ENCODE data around the gene SLC11A1. TPM values are rescaled to one million over a fixed set of nuclear protein-coding genes. Genes with fewer than 3 reads are reported as not detected.

Gene SLC11A1
- total RNA-seq, 1 experiment from 2014 or later: 0.03 TPM

- H3K9me3 ChIP-seq: no peaks in the 10 kb centered on the region
- peak overlapping the region; percentile 97 for H3K4me3 ChIP-seq
- peak; percentile 89 for DNase-seq
Measured at GRCh38 chr2:218397820-218398436, 15.9 kb downstream of the SLC11A1 start.

DNA sequence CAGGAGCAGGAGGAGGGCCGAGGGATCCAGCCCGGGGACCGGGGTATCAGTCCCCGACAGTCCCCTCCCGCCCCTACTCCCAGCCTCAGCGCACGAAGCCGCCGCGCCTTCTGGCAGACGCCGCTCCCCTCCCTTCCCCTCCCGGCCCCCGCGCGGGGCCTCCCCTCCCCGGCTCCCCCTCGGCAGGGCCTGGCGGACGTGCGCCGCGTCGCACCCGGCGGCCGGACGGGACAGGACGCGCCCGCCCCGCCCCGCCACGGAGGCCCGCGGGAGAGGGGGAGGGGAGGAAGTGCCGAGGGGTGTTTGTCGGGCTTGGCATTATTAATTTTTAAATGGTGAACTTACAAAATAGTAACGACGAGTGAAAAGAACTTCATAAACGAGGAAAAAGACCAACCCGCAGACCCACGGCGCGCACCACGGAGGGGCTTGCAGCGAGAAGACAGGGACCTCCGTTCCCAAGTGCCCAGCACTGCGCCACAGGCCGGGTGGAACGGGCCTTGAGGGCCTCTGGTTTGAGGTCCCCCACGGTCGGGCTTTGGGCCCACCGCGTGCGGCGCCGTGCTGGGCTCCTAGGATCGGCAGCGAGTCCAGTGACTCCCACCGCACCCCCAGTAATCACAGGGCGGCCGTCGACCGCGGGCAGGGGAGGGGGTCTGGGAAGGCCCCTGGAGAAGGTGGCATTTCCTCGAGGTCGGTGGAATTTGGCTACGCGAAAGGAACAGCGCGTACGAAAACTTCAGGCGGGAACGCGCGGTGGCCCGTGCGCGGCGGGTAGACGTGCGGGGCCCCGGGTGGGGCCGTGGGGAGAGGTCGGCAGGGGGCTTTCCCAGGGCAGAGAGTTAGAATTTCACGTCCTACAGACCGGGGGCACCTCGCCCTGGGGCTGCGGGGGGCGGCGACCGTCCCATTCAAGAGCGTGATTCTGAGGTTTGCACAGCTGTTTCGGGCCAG, 16.6 kb downstream of the SLC11A1 start:
- peak; percentile 86 for DNase-seq

More at GRCh38 chr2:218397820-218398436, 15.9 kb downstream of the SLC11A1 start:
- Histone ChIP-seq H3K36me3 (peaks cover 19% of the 10 kb centered on the region), H3K27me3 (no peaks in the 10 kb centered on the region)

GRCh38 chr2:218399391-218400166, 17.5 kb downstream of the SLC11A1 start, which contains the start of gene CTDSP1:
Gene CTDSP1 (plus strand): TSS chr2:218399868. CDS start chr2:218400091, 223 bp downstream.
- no peaks in the 10 kb centered on the region for H3K27me3 ChIP-seq
- peak; percentile 97 for DNase-seq
- H3K36me3 ChIP-seq: peaks cover 33% of the 10 kb centered on the region
- peak within 1 kb of the TSS; percentile 97 for H3K4me3 ChIP-seq
- no peaks in the 10 kb centered on the region for H3K9me3 ChIP-seq

More for the DNA sequence above, 16.6 kb downstream of the SLC11A1 start:
- H3K4me3 ChIP-seq: peak overlapping the region; percentile 97
- H3K36me3 ChIP-seq: peaks cover 27% of the 10 kb centered on the region
- no peaks in the 10 kb centered on the region for H3K9me3 ChIP-seq
- no peaks in the 10 kb centered on the region for H3K27me3 ChIP-seq

- H3K9me3 ChIP-seq: no peaks in the 10 kb centered on the region
- H3K4me3 ChIP-seq: peak overlapping the region; percentile 97
- H3K36me3 ChIP-seq: peaks cover 35% of the 10 kb centered on the region
- DNase-seq: peak; percentile 31
- no peaks in the 10 kb centered on the region for H3K27me3 ChIP-seq
Measured at GRCh38 chr2:218400167-218400929, 18.3 kb downstream of the SLC11A1 start.

DNA sequence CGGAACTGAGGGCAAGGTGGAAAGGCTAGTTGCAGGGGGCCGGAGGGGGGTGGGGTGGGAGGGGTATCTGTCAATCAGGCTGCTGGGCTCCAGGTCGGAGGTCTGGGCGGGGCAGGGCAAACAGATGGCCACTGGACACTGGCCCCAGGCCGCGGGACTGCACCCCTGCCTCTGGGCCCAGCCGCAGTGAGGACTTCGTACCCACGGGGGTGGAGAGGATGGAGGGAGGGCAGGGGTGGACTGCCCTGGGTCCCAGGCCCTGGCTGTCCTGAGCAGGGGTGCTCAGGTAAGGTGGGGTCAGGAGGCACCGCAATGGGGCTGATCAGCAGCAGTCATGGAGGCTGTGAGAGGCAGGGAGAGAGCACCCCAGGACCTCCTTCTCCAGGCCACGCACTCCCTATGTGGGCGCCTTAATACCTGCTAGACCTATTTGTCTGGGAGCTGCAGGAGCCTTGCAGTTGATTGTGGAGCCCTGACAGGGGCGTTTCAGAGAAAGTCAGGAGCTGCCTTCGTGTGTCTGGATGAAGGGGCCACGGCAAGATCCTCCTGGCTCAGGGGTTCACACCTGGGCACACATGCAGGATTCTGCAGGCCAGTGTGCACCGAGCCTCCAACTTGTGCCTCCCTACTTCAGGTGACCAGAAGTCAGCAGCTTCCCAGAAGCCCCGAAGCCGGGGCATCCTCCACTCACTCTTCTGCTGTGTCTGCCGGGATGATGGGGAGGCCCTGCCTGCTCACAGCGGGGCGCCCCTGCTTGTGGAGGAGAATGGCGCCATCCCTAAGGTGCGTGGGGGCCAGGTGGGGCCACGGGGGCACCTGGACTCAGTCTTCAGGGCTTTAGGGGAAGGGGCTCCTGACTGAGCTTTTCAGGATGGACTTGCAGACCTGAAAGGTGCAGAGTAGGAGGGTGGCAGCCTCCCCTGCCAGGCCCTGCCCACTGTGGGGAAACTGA, 19.1 kb downstream of the SLC11A1 start:
- peak; percentile 28 for DNase-seq
- Histone ChIP-seq H3K27me3 (no peaks in the 10 kb centered on the region), H3K9me3 (no peaks in the 10 kb centered on the region), H3K4me3 (peak overlapping the region; percentile 97), H3K36me3 (peaks cover 36% of the 10 kb centered on the region)

- no peaks in the 10 kb centered on the region for H3K27me3 ChIP-seq
- H3K4me3 ChIP-seq: no peak overlapping the region; the same call in 1 of the 2 replicates
- H3K9me3 ChIP-seq: no peaks in the 10 kb centered on the region
- no peak for DNase-seq
- H3K36me3 ChIP-seq: peaks cover 36% of the 10 kb centered on the region
Measured at GRCh38 chr2:218401890-218402289, 19.8 kb downstream of the SLC11A1 start.

GRCh38 chr2:218402491-218402901, 20.4 kb downstream of the SLC11A1 start:
- Histone ChIP-seq H3K36me3 (peaks cover 36% of the 10 kb centered on the region), H3K27me3 (no peaks in the 10 kb centered on the region), H3K4me3 (no peak overlapping the region), H3K9me3 (no peaks in the 10 kb centered on the region)
- no peak for DNase-seq

- no peak for DNase-seq
- no peaks in the 10 kb centered on the region for H3K27me3 ChIP-seq
- no peaks in the 10 kb centered on the region for H3K9me3 ChIP-seq
Measured at GRCh38 chr2:218402911-218403411, 20.9 kb downstream of the SLC11A1 start.

GRCh38 chr2:218403810-218404209, 21.7 kb downstream of the SLC11A1 start:
- H3K27me3 ChIP-seq: no peaks in the 10 kb centered on the region
- DNase-seq: no peak
- no peak overlapping the region for H3K4me3 ChIP-seq
- H3K9me3 ChIP-seq: no peaks in the 10 kb centered on the region
- peaks cover 36% of the 10 kb centered on the region for H3K36me3 ChIP-seq

More at GRCh38 chr2:218402911-218403411, 20.9 kb downstream of the SLC11A1 start:
- peaks cover 36% of the 10 kb centered on the region for H3K36me3 ChIP-seq
- H3K4me3 ChIP-seq: no peak overlapping the region

- no peak for DNase-seq
- Histone ChIP-seq H3K36me3 (peaks cover 36% of the 10 kb centered on the region), H3K9me3 (no peaks in the 10 kb centered on the region), H3K4me3 (no peak overlapping the region), H3K27me3 (no peaks in the 10 kb centered on the region)
Measured at GRCh38 chr2:218404351-218405085, 22.4 kb downstream of the SLC11A1 start.

DNA sequence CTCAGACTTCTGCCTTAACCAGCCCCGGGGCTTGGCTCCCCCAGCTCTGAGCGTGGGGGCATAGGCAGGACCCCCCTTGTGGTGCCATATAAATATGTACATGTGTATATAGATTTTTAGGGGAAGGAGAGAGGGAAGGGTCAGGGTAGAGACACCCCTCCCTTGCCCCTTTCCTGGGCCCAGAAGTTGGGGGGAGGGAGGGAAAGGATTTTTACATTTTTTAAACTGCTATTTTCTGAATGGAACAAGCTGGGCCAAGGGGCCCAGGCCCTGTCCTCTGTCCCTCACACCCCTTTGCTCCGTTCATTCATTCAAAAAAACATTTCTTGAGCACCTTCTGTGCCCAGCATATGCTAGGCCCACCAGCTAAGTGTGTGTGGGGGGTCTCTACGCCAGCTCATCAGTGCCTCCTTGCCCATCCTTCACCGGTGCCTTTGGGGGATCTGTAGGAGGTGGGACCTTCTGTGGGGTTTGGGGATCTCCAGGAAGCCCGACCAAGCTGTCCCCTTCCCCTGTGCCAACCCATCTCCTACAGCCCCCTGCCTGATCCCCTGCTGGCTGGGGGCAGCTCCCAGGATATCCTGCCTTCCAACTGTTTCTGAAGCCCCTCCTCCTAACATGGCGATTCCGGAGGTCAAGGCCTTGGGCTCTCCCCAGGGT, 23.1 kb downstream of the SLC11A1 start:
- Histone ChIP-seq H3K27me3 (no peaks in the 10 kb centered on the region), H3K4me3 (no peak overlapping the region), H3K36me3 (peaks cover 33% of the 10 kb centered on the region), H3K9me3 (no peaks in the 10 kb centered on the region)
- DNase-seq: no peak

- H3K4me3 ChIP-seq: peak overlapping the region; percentile 9
Measured at GRCh38 chr2:218405746-218406208, 23.7 kb downstream of the SLC11A1 start.

GRCh38 chr2:218406209-218406948, 24.3 kb downstream of the SLC11A1 start:
- Histone ChIP-seq H3K36me3 (peaks cover 28% of the 10 kb centered on the region), H3K4me3 (peak overlapping the region; percentile 42), H3K27me3 (no peaks in the 10 kb centered on the region), H3K9me3 (no peaks in the 10 kb centered on the region)
- peak; percentile 97 for DNase-seq

More at GRCh38 chr2:218405746-218406208, 23.7 kb downstream of the SLC11A1 start:
- Histone ChIP-seq H3K9me3 (no peaks in the 10 kb centered on the region), H3K27me3 (no peaks in the 10 kb centered on the region), H3K36me3 (peaks cover 33% of the 10 kb centered on the region)
- no peak for DNase-seq
